NK-92 (cell line): ENCODE data around the gene ABCD4.

Experiments used
- DNase-seq: peaks from one replicate; lab custom pipeline; 2025; ENCODE audit not compliant: unreplicated experiment; lab: John Stamatoyannopoulos, UW

ABCD4 gene

DNA sequence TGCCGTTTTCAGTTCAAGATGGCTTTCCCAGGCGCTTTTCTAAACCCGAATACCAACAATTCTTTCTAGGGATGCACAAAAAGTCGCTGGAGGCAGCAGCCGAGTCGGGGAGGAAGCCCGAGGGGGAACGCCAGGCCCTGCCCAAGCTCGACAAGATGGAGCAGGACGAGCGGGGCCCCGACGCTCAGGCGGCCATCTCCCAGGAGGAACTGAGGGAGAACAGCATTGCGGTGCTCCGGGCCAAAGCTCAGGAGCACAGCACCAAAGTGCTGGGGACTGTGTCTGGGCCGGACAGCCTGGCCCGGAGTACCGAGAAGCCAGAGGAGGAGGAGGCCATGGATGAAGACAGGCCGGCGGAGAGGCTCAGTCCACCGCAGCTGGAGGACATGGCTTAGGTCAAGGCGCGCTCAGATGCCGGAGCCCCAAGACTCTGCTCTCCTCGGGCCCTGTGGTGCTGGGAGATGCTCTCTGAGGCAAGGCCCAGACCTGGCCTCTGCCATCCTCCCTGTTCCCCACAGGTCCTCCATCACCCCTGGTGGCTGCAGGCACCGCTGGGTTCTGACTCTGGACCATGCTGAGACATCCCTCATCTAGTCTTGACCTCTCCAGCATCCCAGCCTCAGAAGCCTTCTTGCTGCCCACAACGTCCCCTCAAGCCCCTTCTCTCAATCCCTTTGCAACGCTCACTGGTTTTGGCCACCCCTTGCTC lies 42.1 kb downstream of the ABCD4 start:
- DNase-seq = no peak

- no peak for DNase-seq
Measured at GRCh38 chr14:74259513-74259912, 43.2 kb downstream of the ABCD4 start.

GRCh38 chr14:74258764-74259035 lies 44.0 kb downstream of the ABCD4 start:
- no peak for DNase-seq

DNA sequence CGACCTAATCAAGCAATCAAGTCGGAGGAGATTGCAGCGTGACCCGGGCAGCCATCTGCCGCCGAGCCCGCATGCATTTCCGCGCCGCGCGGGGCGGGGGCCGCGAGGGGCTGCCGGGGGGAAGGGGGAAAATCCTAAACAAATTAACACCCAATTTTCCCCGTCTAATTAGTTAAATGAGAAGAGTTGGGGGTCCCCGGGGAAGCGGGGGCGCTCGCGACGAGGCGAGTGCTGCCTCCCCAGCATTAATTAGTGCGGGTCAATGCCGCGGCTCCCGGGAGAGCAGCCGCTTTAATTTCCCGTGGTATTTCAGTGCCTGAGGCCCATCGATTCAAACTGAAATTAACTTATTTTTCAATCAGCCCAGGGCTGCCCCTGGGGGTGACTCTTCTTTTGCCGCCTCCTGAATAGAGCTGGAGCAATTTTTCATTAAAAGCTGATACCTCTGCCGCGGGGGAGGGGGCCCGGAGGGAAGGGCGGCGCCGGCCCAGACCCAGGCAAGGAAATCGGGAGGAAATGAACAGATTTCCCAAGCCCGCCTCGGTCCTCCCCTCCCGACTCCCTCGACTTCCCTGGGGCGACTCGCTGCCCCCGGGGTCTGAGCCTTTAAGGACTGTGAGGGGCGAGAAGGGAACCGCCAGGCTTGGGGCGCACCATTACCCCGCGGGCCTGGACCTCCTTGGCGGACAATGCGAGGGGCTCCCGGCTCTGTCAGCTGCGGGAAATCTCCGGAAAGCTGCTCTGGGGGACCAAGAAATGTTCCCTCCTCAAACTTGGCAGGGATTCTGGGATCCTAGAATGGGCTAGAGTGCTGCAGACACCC lies 44.6 kb downstream of the ABCD4 start:
- DNase-seq = no peak

GRCh38 chr14:74257078-74257940 lies 45.4 kb downstream of the ABCD4 start:
- no peak for DNase-seq

- no peak for DNase-seq
Measured at GRCh38 chr14:74255281-74255680, 47.5 kb downstream of the ABCD4 start.

- no peak for DNase-seq
Measured at GRCh38 chr14:74249433-74250375, 53.0 kb downstream of the ABCD4 start.

- no peak for DNase-seq
Measured at GRCh38 chr14:74248017-74248416, 54.7 kb downstream of the ABCD4 start.

DNA sequence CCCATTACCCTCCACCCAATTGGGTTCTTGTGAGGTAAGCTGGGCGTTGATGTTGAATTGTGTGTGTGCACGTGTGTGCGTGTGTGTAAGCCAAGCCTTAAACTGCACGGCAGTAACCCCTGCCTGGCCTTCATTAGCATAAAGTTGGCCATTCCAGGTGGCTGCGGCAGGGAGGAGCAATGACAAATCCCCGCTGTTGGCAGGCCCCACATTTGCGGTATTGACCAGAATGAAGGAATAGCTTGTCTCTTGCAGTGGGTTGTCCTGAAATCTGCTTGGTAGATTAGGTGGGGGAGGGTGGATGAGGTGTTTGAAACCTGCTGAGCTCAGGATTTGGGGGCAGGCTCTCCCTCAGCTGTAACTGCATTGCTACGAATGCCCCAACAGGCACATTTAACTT lies 56.2 kb downstream of the ABCD4 start:
- DNase-seq = no peak

GRCh38 chr14:74245292-74245691 lies 57.4 kb downstream of the ABCD4 start:
- DNase-seq = no peak

DNA sequence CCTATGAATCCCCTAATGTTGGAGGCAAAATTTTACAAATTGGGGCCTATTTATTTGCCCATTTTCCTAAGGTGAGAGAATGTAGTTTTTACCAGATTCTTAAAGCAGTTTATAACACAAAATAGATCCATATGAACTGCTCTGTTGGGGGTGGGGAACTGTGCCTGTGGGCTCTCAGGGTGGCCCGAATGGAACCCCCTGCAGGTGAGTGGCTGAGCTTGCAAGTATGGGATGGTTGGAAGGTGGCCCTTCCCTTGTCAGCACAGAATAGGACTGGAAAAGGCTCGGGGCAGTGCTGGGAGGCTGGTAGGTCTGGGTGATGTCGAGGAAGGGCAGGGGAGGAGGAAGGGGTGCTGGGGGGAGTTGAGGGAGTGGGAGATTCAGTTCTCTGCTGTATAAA lies 58.6 kb downstream of the ABCD4 start:
- no peak for DNase-seq

DNA sequence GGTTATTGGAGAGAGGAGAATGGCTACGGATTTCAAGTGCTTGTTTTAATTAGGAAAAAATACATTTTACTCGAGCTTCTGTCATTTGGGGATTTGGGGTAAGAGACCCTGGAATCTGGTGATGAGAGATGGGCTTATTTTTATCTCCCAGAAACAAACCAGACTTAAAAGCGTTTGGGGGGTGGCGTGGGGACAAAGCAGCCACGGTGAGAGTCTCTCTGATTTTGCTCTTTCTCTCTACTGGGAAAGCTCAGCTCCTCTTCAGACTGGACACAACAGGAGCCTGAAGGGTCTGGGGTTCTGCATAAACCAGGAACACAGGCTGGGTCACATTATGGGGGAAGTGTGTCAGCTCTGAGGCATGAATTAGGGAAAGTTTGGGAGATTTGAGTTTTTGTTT lies 59.7 kb downstream of the ABCD4 start:
- DNase-seq = no peak

GRCh38 chr14:74242780-74243042 lies 60.0 kb downstream of the ABCD4 start:
- DNase-seq = no peak

DNA sequence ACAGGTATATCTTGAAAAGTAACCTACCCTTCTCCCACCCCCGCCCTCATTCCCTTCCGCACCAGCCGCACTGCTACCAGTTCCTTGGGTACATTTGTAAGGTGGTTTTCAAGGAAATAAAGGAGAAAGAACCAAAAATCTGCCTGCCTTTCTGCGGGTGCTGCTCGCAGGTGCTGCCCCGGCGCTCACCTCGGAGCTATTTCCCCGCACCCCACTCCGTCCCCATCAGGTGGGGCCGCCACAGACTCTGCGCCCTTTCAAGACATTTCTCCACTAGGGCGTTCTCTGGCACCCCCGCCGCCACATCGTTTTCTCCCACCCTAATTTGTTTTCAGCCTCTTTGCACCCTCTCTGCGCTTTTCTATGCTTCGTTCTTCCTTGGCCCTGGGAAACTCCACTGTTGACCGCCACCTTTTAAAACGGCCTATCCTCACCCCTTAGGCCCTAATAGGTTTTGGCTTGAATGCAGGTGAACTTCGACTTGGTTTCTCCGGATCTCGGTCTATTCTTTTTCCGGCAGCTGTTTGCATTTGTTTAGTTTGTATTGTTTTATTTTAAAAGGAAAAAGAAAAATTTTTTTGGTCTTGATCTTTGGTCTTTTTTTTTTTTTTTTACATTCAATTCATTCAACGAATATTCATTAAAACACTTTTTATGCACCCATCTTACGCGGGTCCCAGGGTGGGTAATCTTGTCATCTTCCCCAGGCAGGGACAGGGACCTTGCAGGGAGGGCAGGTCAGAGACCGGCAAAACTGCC lies 60.5 kb downstream of the ABCD4 start:
- DNase-seq = no peak

DNA sequence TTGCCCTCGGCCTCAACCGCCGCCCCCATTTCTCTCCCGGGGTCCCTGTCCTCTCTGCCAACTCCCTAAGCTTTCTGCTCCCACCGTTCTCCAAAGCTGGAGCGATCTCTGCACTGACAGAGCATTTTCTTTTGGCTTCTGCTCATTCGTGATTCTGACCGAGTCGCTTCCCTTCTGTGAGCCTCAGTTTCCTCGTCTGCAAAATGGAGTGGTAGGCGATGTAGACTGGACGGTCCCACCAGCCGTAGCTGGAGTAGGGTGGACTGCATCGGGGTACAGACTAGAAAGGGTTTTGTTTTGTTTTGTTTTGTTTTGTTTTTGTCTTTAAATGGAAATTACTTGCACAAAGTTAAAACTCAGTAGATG lies 61.1 kb downstream of the ABCD4 start:
- DNase-seq = no peak

DNA sequence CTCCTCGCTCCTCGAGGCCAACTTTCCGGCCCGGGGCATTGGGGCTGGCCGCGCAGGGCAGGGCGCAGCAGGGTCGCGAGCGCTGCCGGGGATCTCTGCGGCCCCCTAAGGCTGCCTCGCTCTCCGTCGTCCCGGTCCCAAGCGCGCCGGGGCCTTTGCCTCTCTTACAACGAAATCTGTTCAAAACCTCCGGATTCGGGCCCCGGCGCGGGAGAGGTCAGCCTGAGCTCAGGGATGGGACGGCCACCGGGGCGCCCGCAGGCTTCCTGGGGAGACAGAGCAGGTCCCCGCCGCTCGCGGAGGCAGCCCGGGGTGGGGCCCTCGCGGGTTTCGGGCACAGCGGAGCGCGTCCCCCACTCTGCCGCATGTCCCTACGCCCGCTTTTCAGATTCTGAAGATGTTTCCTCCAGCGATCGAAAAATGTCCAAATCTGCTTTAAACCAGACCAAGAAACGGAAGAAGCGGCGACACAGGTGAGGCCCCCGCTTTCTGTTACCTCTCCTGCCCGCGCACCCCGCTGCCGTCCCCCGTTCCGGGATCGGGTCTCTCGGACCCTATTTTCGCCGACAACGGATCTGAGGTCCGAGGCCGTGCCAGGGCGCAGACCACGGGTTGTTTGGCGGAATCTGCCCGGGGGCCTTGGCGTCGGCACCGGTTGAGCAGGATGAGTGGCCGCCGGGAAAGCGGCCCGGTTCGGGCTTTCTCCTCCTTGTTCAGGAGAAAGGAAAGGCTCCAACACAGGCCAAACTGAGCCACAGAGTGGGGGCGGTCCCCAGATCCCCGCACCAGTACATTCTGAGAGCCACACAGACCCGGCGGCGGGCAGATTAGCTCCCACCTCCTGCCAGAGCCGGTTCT lies 61.7 kb downstream of the ABCD4 start:
- no peak for DNase-seq

GRCh38 chr14:74239848-74240793 lies 62.6 kb downstream of the ABCD4 start:
- DNase-seq = no peak
